Fibroblast of mammary gland (primary cell): ENCODE results near the gene CDK1.

Experiments
- DNase-seq: peaks from one replicate; pipeline ENCODE4 v3.0.0-alpha.2; 2010; ENCODE audit warnings: low read depth
- H3K4me3 ChIP-seq: 2 replicates; pipeline ENCODE4 v1.5.1; 2011; ENCODE audit warnings: low read depth, mild to moderate bottlenecking, low read length, moderate library complexity; ENCODE audit not compliant: control insufficient read depth
- CTCF ChIP-seq: conservative IDR thresholded peaks from 2 replicates; pipeline ENCODE4 v1.5.1; 2011; ENCODE audit warnings: low read depth, low read length, inconsistent platforms; ENCODE audit not compliant: control insufficient read depth, insufficient read depth

The CDK1 gene

GRCh38 chr10:60733826-60734225, 44.5 kb upstream of the CDK1 start:
- no peak overlapping the region for H3K4me3 ChIP-seq
- DNase-seq = no peak
- TF ChIP-seq CTCF = no peak

GRCh38 chr10:60734226-60734625, 44.1 kb upstream of the CDK1 start:
- H3K4me3 ChIP-seq = no peak overlapping the region
- DNase-seq = no peak
- no peak for TF ChIP-seq CTCF

GRCh38 chr10:60735244-60735643, 43.0 kb upstream of the CDK1 start:
- H3K4me3 ChIP-seq = no peak overlapping the region
- no peak for TF ChIP-seq CTCF
- no peak for DNase-seq

- DNase-seq = no peak
- H3K4me3 ChIP-seq = no peak overlapping the region
- TF ChIP-seq CTCF = no peak
Observed at GRCh38 chr10:60737242-60737641, 41.0 kb upstream of the CDK1 start.

- H3K4me3 ChIP-seq = no peak overlapping the region
- DNase-seq = no peak
- TF ChIP-seq CTCF = no peak
Observed at GRCh38 chr10:60739558-60739957, 38.7 kb upstream of the CDK1 start.

GRCh38 chr10:60742512-60742911, 35.8 kb upstream of the CDK1 start:
- TF ChIP-seq CTCF = no peak

GRCh38 chr10:60747817-60748469, 30.3 kb upstream of the CDK1 start:
- no peak for TF ChIP-seq CTCF
- no peak overlapping the region for H3K4me3 ChIP-seq
- DNase-seq = no peak

More at GRCh38 chr10:60742512-60742911, 35.8 kb upstream of the CDK1 start:
- DNase-seq = no peak
- no peak overlapping the region for H3K4me3 ChIP-seq
